Measurements from ENCODE around the gene VRTN. TPM values are rescaled to one million over a fixed set of nuclear protein-coding genes. Genes with fewer than 3 reads are reported as not detected.

Gene VRTN
- polyA plus RNA-seq, 1 donor from 2014 or later: not detected

DNA sequence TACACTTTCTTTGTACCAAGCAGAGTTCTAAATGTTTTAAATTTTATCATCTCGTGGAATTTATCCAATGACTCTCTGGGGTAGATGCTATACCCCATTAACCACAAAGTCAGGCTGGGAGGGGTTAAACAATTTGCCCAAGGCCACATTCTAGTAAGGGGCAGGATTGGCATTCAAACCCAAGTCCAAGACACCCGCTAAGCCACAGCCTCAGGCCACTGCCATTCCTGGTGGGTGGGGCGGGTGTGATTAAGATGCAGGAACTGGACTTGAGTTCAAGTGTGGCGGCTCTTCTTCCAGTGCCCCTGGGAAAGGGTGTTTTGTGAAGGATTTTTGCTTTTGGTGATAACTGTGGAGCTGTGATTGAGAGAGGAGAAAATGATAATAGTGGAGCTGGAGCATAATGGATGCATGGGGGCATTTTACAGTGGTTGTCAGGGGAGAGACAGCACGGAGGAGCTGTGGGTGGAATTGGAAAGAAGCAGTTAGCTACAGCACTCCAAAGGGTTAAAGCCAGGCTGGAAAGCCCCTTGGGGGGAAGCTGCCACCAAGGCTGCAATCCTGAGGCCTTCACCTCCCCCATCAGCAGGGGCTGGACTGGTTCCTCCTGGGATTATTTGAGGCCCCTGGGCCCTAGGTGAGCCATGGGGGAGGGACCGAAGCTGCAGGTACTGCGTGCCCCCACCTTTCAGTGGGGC is 1.0 kb upstream of the VRTN start:
- H3K27me3 ChIP-seq (ENCODE audit: insufficient read depth, low read depth, low read length): no peaks in the 10 kb centered on the region

GRCh38 chr14:74347795-74348100 is 523 bp upstream of the VRTN start:
- H3K4me2 ChIP-seq (ENCODE audit: low read length): no peak overlapping the region
- H3K27me3 ChIP-seq (ENCODE audit: insufficient read depth, low read depth, low read length): no peaks in the 10 kb centered on the region
- no peaks in the 10 kb centered on the region for H3K9me3 ChIP-seq (ENCODE audit: low read length)
- H3K36me3 ChIP-seq (ENCODE audit: insufficient read depth, low read length): no peaks in the 10 kb centered on the region
- H3K4me3 ChIP-seq (ENCODE audit: low read length): no peak overlapping the region
- no peak overlapping the region for H2AFZ ChIP-seq (ENCODE audit: low read depth, low read length)
- no peak for TF ChIP-seq EP300 (conservative IDR thresholded peaks at IDR 0.05; ENCODE audit: poor library complexity, severe bottlenecking)
- TF ChIP-seq EZH2 (IDR thresholded peaks at IDR 0.05; ENCODE audit: borderline replicate concordance, insufficient read depth, low read length, poor library complexity, severe bottlenecking): no peak
- no peaks in the 10 kb centered on the region for H3F3A ChIP-seq (ENCODE audit: insufficient read depth, low read length, poor library complexity, severe bottlenecking)
- H3K27ac ChIP-seq (ENCODE audit: low read length): no peak overlapping the region
- H3K79me2 ChIP-seq (replicated peaks; ENCODE audit: insufficient read depth, low read length): no peaks in the 10 kb centered on the region
- no peaks in the 10 kb centered on the region for H4K20me1 ChIP-seq (ENCODE audit: insufficient read depth)
- H3K9me2 ChIP-seq (ENCODE audit: insufficient read depth, low read length): no peaks in the 10 kb centered on the region
- no peak overlapping the region for H3K9ac ChIP-seq (ENCODE audit: low read length)

More for the DNA sequence above, 1.0 kb upstream of the VRTN start:
- Histone ChIP-seq H3K4me2 (ENCODE audit: low read length) (no peak overlapping the region), H3K36me3 (ENCODE audit: insufficient read depth, low read length) (no peaks in the 10 kb centered on the region), H3K9ac (ENCODE audit: low read length) (no peak overlapping the region), H3K27ac (ENCODE audit: low read length) (no peak overlapping the region), H3K79me2 (replicated peaks; ENCODE audit: insufficient read depth, low read length) (no peaks in the 10 kb centered on the region), H3K9me3 (ENCODE audit: low read length) (no peaks in the 10 kb centered on the region), H3K4me3 (ENCODE audit: low read length) (no peak overlapping the region), H4K20me1 (ENCODE audit: insufficient read depth) (no peaks in the 10 kb centered on the region), H2AFZ (ENCODE audit: low read depth, low read length) (no peak overlapping the region), H3F3A (ENCODE audit: insufficient read depth, low read length, poor library complexity, severe bottlenecking) (no peaks in the 10 kb centered on the region), H3K9me2 (ENCODE audit: insufficient read depth, low read length) (no peaks in the 10 kb centered on the region)
- TF ChIP-seq POLR2AphosphoS5 (IDR thresholded peaks at IDR 0.05) (no peak), EZH2 (IDR thresholded peaks at IDR 0.05; ENCODE audit: borderline replicate concordance, insufficient read depth, low read length, poor library complexity, severe bottlenecking) (no peak), MXI1 (conservative IDR thresholded peaks at IDR 0.05; ENCODE audit: poor library complexity, severe bottlenecking) (no peak), TAF1 (IDR thresholded peaks at IDR 0.05; ENCODE audit: low read depth) (no peak), EP300 (conservative IDR thresholded peaks at IDR 0.05; ENCODE audit: poor library complexity, severe bottlenecking) (no peak), SMC3 (conservative IDR thresholded peaks at IDR 0.05; ENCODE audit: poor library complexity) (no peak), RAD21 (conservative IDR thresholded peaks at IDR 0.05) (no peak)
- TF ChIP-seq, protein P1, sequence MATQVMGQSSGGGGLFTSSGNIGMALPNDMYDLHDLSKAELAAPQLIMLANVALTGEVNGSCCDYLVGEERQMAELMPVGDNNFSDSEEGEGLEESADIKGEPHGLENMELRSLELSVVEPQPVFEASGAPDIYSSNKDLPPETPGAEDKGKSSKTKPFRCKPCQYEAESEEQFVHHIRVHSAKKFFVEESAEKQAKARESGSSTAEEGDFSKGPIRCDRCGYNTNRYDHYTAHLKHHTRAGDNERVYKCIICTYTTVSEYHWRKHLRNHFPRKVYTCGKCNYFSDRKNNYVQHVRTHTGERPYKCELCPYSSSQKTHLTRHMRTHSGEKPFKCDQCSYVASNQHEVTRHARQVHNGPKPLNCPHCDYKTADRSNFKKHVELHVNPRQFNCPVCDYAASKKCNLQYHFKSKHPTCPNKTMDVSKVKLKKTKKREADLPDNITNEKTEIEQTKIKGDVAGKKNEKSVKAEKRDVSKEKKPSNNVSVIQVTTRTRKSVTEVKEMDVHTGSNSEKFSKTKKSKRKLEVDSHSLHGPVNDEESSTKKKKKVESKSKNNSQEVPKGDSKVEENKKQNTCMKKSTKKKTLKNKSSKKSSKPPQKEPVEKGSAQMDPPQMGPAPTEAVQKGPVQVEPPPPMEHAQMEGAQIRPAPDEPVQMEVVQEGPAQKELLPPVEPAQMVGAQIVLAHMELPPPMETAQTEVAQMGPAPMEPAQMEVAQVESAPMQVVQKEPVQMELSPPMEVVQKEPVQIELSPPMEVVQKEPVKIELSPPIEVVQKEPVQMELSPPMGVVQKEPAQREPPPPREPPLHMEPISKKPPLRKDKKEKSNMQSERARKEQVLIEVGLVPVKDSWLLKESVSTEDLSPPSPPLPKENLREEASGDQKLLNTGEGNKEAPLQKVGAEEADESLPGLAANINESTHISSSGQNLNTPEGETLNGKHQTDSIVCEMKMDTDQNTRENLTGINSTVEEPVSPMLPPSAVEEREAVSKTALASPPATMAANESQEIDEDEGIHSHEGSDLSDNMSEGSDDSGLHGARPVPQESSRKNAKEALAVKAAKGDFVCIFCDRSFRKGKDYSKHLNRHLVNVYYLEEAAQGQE (IDR thresholded peaks at IDR 0.05; ENCODE audit: borderline replicate concordance): no peak
- TF ChIP-seq, protein P2, sequence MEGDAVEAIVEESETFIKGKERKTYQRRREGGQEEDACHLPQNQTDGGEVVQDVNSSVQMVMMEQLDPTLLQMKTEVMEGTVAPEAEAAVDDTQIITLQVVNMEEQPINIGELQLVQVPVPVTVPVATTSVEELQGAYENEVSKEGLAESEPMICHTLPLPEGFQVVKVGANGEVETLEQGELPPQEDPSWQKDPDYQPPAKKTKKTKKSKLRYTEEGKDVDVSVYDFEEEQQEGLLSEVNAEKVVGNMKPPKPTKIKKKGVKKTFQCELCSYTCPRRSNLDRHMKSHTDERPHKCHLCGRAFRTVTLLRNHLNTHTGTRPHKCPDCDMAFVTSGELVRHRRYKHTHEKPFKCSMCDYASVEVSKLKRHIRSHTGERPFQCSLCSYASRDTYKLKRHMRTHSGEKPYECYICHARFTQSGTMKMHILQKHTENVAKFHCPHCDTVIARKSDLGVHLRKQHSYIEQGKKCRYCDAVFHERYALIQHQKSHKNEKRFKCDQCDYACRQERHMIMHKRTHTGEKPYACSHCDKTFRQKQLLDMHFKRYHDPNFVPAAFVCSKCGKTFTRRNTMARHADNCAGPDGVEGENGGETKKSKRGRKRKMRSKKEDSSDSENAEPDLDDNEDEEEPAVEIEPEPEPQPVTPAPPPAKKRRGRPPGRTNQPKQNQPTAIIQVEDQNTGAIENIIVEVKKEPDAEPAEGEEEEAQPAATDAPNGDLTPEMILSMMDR (IDR thresholded peaks at IDR 0.05; ENCODE audit: poor library complexity, severe bottlenecking): no peak
